Measurements from ENCODE around the gene ATP9B.

- TF ChIP-seq CTCF (conservative IDR thresholded peaks at IDR 0.05) (no peak), EZH2 (IDR thresholded peaks at IDR 0.05; ENCODE audit: low read depth) (no peak)
Measured at GRCh38 chr18:79315596-79315995, 246.4 kb downstream of the ATP9B start.

All from PC-9 (cell line).